Skeletal muscle cell (primary cell): Measurements from ENCODE around the gene NAA38.

ENCODE experiments used
- DNase-seq: peaks from one replicate; pipeline ENCODE4 v3.0.0-alpha.2; 2010; ENCODE audit warnings: low read depth
- H3K4me3 ChIP-seq: 2 replicates; pipeline ENCODE4 v1.5.1; 2011; ENCODE audit warnings: low read depth, mild to moderate bottlenecking, control low read depth, low read length, moderate library complexity

Gene NAA38

GRCh38 chr17:7843536-7844291 lies 13.6 kb downstream of the NAA38 start:
- H3K4me3 ChIP-seq = peak overlapping the region; percentile 71
- no peak for DNase-seq

GRCh38 chr17:7843257-7843535 lies 14.2 kb downstream of the NAA38 start:
- H3K4me3 ChIP-seq = peak overlapping the region; percentile 71
- DNase-seq = no peak

DNA sequence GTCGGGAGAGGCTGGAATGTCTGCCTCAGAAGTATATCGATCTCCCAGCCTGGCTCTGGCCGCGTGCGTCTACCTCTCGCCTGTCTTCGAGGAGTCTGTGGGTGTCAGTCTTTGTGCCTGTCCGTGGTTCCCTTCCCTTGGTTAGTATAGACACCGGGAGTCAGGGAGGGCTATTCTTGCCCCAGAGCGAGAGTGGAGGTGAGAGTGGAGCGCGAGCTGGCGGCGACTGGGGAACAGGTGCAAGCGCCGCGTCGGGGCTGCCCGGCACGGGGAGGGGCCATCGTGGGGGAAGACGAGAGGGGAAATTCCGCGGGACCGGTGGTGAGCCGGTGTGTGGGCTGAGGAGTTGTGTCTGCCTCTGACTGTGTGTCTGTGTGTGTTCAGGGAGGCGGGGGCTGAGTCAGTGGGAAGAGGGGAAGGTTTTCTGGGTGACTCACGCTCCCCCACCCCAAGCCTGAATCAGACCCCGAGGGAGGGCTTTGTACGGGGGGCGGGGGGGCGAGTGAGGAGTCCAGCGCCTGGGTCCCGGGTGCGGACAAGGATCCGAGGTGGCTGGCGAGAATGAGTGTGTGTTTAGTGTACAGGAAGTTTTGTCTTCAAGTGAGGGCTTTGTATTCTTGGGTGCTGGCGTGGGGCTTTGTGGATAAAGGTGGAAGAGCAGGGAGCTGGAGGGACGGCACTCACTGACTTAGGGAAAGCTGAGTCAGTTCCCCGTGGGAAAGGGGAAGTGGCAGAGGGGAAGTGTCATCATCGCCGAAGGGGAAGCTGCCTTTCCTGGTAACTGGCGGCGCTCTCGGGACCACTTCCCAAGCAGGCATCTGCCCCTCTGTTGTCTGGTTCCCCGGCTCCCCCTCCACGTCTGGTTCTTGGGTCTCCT lies 14.7 kb downstream of the NAA38 start:
- peak overlapping the region; percentile 71 for H3K4me3 ChIP-seq
- peak; percentile 87 for DNase-seq

DNA sequence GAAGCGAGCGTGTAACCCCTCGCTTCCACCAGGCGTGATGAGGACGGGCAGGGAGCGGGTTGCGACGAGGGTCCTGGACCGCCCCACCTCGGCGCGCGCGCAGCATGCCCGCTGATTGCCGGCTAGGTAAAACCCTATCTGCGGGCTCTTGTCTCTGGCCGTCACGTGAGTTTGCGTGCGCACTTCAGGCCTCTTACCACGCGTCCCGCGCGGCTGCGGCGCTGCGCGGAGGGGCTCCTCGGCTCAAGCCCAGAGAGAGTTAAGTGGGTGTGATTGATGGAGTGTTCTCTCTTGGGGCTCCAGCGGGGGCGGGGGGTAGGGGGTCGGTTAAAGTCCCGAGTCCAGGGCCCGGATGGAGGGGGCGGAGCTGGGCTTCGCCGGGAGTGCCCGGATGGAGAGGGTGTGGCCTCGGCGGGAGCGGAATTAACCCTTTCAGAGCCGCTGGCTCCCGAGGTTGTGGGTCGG lies 15.4 kb downstream of the NAA38 start:
- DNase-seq = no peak
- H3K4me3 ChIP-seq = peak overlapping the region; percentile 71

- peak overlapping the region; percentile 71 for H3K4me3 ChIP-seq
- DNase-seq = peak; percentile 77
Measured at GRCh38 chr17:7841396-7841914, 15.9 kb downstream of the NAA38 start.

DNA sequence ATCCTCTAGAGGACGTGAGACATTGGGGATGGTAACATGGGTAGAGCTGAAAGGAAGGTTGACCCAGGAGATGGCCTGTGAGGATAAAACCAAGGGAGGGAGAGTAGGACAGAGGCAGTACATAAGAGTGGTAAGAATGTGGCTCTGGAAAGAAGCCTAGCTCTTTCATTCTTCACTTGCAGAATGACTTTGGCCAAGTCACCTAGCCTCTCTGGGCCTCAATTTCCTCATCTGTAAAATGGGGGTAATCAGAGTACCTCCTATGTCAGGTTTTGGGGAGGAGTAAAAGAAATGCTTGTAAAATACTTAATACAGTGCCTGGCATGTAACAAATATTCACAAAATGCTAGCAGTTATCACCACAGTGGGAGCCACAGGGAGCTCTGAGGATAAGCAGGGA lies 16.5 kb downstream of the NAA38 start:
- no peak overlapping the region for H3K4me3 ChIP-seq
- no peak for DNase-seq

DNA sequence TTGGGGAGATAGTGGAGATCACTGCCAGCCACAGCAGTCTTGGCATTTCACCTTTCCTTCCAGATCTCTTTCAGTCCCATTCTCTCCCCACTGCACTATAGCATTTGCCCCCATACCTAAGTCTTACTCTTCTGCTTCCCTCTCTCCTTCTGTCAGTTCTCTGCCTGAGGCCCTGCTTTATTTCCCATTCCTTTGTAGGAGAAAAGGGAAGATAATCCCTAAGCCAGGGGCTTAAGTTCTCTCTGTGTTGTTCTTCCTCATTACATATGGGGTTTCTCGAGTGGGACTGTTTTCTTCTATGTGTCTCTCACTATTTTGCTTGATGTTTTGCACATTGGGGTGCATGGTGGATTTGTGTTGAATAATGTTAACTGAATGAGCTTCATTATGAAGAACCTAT lies 16.9 kb downstream of the NAA38 start:
- H3K4me3 ChIP-seq = no peak overlapping the region
- no peak for DNase-seq

DNA sequence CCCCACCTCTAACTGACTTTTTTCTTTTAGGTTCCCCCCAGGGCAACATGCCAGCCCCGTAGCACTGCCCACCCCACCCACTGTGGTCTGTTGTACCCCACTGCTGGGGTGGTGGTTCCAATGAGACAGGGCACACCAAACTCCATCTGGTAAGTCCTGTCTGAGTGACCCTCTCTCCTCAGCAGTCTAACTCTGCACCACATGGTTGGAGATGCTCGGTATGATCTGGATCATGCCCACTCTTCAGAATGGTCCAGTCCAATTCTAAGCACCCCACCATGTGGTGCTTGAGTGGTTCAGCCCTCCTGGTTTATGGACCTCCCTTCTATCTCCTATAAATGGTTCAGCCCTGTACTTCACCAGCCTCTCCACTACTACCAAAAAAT lies 17.5 kb downstream of the NAA38 start:
- H3K4me3 ChIP-seq = no peak overlapping the region
- no peak for DNase-seq

DNA sequence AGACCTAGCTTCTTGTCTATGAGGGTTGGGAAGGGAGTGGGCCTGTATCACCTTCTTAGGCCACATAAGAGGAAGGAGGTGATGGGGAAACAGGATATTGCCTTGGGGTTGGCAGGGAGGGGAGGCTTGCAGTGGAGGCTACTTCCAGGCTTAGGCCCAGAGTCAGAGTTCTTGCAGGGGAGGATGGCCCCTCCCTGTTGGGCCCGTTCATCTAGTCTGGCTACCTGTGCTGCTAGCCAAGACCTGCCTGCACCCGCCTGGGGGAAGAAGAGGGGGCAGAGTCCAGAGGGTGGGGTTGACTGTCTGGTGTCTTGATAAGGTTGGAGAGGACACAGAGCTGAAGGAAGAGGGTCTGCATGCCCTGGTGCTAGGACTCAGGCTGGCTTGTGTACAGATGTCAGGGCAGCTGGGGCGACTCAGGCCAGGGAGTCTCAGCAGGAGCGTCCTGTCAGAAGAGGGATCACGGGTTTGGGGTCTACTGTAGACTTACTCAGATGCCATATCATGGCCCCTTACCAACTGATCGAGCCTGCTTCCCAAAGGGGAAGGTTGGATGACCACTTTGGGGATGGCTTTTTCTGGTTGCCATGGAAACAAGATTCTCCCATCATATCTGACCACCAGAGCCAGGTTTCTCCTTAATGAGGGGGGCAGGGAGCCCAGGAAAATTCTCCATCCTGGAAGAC lies 18.0 kb downstream of the NAA38 start:
- DNase-seq = no peak
- H3K4me3 ChIP-seq = peak overlapping the region; percentile 78

DNA sequence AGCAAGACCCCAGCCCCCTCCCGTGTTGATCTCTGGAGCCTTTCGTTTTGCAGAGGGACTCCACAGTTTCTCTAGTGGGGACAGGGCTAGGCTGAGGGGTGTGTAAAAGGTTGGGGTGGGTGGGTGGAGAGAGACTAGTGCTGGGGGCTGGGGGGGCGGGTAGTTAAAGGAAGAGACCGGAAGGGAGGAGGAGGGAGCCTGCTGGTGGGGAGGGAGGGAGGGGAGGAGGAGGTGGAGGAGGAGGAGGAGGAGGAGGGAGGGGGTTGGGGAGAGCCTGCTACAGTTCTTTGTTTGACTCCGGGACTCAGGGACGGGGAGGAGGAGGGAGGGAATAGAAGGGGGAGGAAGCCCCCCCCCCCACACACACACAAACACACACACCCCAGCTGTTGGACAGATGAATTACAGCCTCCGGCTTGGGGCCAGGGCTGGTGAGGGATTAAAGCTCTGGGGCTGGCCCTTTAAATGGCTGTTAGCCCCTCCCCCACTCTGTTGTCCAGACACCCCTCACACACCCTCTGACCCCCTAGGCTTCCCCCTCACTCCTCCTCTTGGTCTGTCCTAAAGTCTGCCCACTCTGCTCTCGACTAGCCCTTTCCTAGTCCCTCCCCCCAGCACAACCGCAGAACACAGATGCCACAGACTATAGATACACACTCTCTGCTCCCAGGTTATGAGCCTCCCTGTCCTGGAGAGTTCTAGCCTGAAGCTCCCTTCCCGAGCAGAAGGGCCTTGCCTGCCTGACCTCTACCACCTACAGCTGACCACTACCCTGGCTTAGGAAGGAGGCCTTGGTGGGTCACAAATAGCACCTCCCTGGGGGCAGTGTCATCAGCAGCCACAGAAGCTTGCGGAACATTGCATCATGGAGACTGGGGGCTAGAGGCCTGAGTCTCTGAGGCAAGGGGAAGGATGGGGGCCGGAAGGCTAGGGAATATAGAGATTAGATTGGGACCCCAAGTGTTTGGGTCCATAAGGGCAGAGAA lies 19.0 kb downstream of the NAA38 start:
- DNase-seq = no peak
- H3K4me3 ChIP-seq = peak overlapping the region; percentile 78

DNA sequence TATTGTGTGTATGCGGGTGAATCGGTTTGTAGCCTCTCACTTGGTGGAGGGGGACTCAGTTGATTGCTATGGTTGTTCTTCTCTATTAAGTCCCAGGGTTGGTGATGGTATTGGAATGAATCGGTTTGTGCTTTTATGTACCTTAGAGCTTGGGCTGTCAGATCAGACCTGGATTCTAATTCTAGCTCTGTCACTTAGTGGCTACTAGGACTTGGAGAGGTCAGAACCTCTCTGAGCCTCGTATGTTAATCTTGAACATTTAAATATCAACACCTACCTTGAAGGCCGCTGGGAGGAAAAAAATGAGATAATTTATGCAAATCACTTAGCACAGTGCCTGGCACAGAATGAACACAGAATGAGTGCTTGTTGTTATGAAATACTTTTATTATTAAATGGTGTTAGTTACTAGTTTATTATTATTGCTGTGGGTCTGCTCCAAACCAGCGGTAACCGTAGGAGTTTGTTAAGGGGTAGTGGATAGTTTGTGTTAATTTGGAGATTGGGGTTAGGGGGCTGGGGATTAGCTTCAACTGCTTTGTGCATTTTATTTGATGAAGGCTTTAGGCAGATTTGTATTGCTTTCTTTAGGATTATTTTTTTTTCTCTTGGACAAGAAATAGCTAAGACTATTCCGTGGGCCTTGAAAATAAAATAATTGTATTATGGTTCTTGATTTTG lies 19.8 kb downstream of the NAA38 start:
- peak overlapping the region; percentile 78 for H3K4me3 ChIP-seq

DNA sequence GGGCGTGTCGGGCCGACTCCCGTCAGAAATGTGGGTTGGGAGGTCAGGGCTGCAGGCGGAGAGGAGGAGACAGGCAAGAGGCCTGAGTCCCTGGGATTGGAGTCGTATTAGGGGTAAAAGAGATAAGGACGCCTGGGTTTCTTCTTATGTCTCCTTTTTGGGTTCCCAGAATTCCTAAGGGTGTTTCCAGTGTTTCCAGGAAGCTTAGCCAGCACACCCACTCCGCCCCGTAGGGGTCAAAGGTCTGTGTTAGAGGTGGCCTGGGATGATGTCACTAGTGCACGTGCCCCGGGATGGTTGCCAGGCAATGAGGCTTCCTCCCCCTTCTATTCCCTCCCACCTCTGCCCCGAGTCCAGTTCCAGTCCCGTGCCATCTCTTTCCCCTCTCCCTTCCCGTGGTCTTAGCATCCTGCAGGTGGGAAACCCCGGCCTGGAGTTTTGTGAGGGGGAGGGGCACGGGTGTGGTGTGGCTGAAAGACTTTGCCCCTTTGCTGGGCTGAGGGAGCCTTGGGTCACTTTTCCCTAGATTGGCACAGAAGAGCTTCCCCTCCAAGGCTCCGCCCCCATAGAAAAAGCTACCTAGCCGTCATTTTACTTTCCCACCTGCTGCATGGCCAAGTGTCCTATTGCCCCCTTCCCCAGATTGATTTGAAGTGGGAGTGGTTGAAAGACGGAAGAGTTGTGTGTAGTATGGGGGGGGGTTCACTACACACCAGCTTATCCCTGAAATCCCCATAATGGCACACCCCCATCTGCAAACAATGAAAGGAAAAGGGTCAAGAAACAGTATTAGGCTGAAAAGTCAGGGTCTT lies 20.6 kb downstream of the NAA38 start:
- peak; percentile 84 for DNase-seq

More for the DNA sequence above, 19.8 kb downstream of the NAA38 start:
- DNase-seq = no peak

GRCh38 chr17:7835814-7836595 lies 21.4 kb downstream of the NAA38 start:
- DNase-seq = no peak

More for the DNA sequence above, 20.6 kb downstream of the NAA38 start:
- H3K4me3 ChIP-seq = peak overlapping the region; percentile 78

DNA sequence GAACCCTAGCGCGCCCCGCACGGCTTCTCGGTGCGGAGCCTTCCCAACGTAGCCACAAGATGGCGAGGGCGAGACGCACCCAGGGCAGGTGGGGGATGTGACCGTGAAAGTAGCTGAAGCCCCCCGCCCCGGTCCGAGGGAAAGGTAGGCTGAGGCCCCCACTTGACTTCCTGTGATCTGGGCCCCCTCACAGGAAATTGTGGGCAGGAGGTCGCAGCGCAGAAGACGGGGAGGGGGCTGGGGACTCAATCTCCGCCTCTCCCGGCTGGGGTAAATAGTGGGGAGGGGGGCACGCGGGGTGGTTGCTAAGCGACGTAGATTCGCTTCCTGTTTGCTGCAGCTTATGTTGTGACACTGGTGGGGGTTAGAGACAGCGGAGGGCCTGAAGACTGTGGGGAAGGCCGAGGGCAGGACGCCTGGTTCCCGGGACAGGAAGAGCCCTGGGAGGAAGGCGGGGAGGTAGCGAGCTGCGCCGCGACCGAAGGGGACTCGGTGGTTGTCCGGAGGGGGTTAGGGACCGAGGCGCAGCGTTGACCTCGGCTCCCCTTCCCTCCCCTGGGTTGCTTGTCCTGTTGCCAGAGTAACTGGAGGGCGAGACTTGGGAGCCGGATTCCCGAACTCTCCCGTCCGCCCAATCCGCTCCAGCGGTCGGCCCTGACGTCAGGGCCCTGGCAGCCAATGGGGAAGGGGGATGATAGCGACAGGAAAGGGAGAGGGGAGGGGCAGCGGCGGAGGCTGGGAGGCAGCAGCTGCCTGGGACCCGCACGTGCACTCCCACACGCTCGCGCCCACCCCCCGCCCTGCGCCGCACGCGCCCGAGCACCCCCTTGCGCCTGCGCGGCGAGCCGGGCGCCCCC lies 22.2 kb downstream of the NAA38 start:
- DNase-seq = peak; percentile 97
- H3K4me3 ChIP-seq = peak overlapping the region; percentile 78

More at GRCh38 chr17:7835814-7836595, 21.4 kb downstream of the NAA38 start:
- peak overlapping the region; percentile 78 for H3K4me3 ChIP-seq

DNA sequence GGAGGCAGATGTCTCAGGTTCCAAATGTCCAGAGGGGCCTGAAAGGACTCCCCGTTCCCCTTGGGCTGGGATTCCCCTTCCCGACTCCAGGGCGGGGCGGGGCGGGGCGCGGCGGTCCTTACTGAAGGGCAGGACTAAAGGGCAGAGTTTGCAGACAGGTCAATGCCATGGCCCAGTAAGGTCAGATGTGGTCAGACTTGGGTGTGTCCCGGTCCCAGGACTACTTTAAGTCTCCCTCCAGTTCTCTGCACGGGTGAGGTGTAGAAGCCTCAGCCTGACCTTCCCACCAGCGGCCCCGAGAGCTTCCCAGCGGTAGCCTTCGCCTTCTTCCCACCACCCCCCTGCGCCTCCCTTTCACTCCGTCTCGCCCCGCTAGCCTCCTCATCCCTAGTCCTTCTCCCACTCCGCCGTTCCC lies 22.8 kb downstream of the NAA38 start:
- peak overlapping the region; percentile 78 for H3K4me3 ChIP-seq
- no peak for DNase-seq
